Neural crest cell (in vitro differentiated cells): ENCODE data around the gene MAS1. TPM values are rescaled to one million over a fixed set of nuclear protein-coding genes. Genes with fewer than 3 reads are reported as not detected.

Experiments used
- DNase-seq: peaks from one replicate; pipeline ENCODE4 v3.0.0; 2021; ENCODE audit warnings: low read depth, mixed read lengths, low spot score
- H3K27ac Mint-ChIP-seq: one replicate; pipeline ENCODE4 v1.8.0; 2021; ENCODE audit warnings: mild to moderate bottlenecking, mixed read lengths; ENCODE audit not compliant: unreplicated experiment
- H3K27me3 Mint-ChIP-seq: 2 replicates; pipeline ENCODE4 v1.8.0; 2021; ENCODE audit warnings: low read depth, mild to moderate bottlenecking, mixed read lengths
- H3K36me3 Mint-ChIP-seq: 2 replicates; pipeline ENCODE4 v1.8.0; 2021; ENCODE audit warnings: low read depth, mild to moderate bottlenecking, mixed read lengths
- H3K4me1 Mint-ChIP-seq: 2 replicates; pipeline ENCODE4 v1.8.0; 2021; ENCODE audit warnings: mixed read lengths
- H3K4me3 Mint-ChIP-seq: one replicate; pipeline ENCODE4 v1.8.0; 2021; ENCODE audit warnings: mild to moderate bottlenecking, mixed read lengths
- H3K9me3 Mint-ChIP-seq: 2 replicates; pipeline ENCODE4 v1.8.0; 2021; ENCODE audit warnings: mixed read lengths
- CTCF ChIP-seq: fragments of 200-600 bp; sonication (generic); conservative IDR thresholded peaks from 2 replicates; pipeline ENCODE4 v1.5.0; 2021; ENCODE audit warnings: antibody characterized with exemption, mild to moderate bottlenecking
- total RNA-seq: library from RNA; stranded (reverse); gene quantifications from 2 replicates; pipeline ENCODE4 v1.2.1, GENCODE V29; 2021

MAS1 gene
- total RNA-seq, 1 donor from 2014 or later, result not detected

- Mint-ChIP-seq H3K36me3 (no peaks in the 10 kb centered on the region), H3K4me3 (no peak overlapping the region), H3K9me3 (no peaks in the 10 kb centered on the region), H3K27me3 (peaks cover 45% of the 10 kb centered on the region), H3K27ac (no peak overlapping the region), H3K4me1 (peaks cover 5% of the 10 kb centered on the region)
- TF ChIP-seq CTCF, result no peak
- DNase-seq, result no peak
These were observed 587 bp upstream of the MAS1 start for GRCh38 chr6:159890201-159890600.

GRCh38 chr6:159892053-159892452, 1.3 kb downstream of the MAS1 start:
- Mint-ChIP-seq H3K4me1 (peaks cover 5% of the 10 kb centered on the region), H3K9me3 (no peaks in the 10 kb centered on the region), H3K4me3 (no peak overlapping the region), H3K36me3 (no peaks in the 10 kb centered on the region), H3K27ac (peak overlapping the region; percentile 13), H3K27me3 (peaks cover 45% of the 10 kb centered on the region)
- no peak for DNase-seq
- no peak for TF ChIP-seq CTCF

- H3K27ac Mint-ChIP-seq, result peak overlapping the region; percentile 9
- peaks cover 42% of the 10 kb centered on the region for H3K27me3 Mint-ChIP-seq
- H3K4me3 Mint-ChIP-seq, result no peak overlapping the region
- H3K36me3 Mint-ChIP-seq, result no peaks in the 10 kb centered on the region
- no peaks in the 10 kb centered on the region for H3K4me1 Mint-ChIP-seq
- DNase-seq, result no peak
- TF ChIP-seq CTCF, result no peak
- no peaks in the 10 kb centered on the region for H3K9me3 Mint-ChIP-seq
These were observed 2.3 kb downstream of the MAS1 start for GRCh38 chr6:159893064-159893463.

- Mint-ChIP-seq H3K27ac (no peak overlapping the region), H3K9me3 (no peaks in the 10 kb centered on the region), H3K4me3 (no peak overlapping the region), H3K36me3 (no peaks in the 10 kb centered on the region), H3K4me1 (no peaks in the 10 kb centered on the region), H3K27me3 (peaks cover 32% of the 10 kb centered on the region)
- DNase-seq, result no peak
- no peak for TF ChIP-seq CTCF
These were observed 4.2 kb downstream of the MAS1 start for GRCh38 chr6:159894991-159895390.

- no peak for DNase-seq
- Mint-ChIP-seq H3K4me3 (no peak overlapping the region), H3K27me3 (peaks cover 19% of the 10 kb centered on the region), H3K9me3 (no peaks in the 10 kb centered on the region), H3K36me3 (no peaks in the 10 kb centered on the region), H3K4me1 (no peaks in the 10 kb centered on the region), H3K27ac (no peak overlapping the region)
- TF ChIP-seq CTCF, result no peak
These were observed 6.8 kb downstream of the MAS1 start for GRCh38 chr6:159897603-159898002.

GRCh38 chr6:159898519-159898918, 7.7 kb downstream of the MAS1 start:
- Mint-ChIP-seq H3K9me3 (no peaks in the 10 kb centered on the region), H3K4me1 (no peaks in the 10 kb centered on the region), H3K36me3 (no peaks in the 10 kb centered on the region), H3K27me3 (peaks cover 16% of the 10 kb centered on the region), H3K27ac (no peak overlapping the region), H3K4me3 (no peak overlapping the region)
- no peak for DNase-seq
- no peak for TF ChIP-seq CTCF
